Inferior parietal cortex (tissue), 1 donor: ENCODE data around the gene MLYCD.
A peak's percentile ranks its signal among the peaks of the same experiment; 100 is the strongest.

Experiments used
- DNase-seq: peaks from one replicate; pipeline ENCODE4 v3.0.0-alpha.2; 2016; ENCODE audit errors: extremely low spot score

Gene MLYCD

GRCh38 chr16:83954577-83955016, 55.7 kb downstream of the MLYCD start:
- DNase-seq, result no peak

GRCh38 chr16:83955218-83956130, 56.6 kb downstream of the MLYCD start:
- DNase-seq, result no peak

GRCh38 chr16:83956336-83957289, 57.7 kb downstream of the MLYCD start:
- peak; percentile 78 for DNase-seq

GRCh38 chr16:83957296-83957855, 58.5 kb downstream of the MLYCD start:
- no peak for DNase-seq

GRCh38 chr16:83958137-83958845, 59.4 kb downstream of the MLYCD start:
- no peak for DNase-seq

- DNase-seq, result no peak
Measured at GRCh38 chr16:83958846-83959565, 60.1 kb downstream of the MLYCD start.

- no peak for DNase-seq
Measured at GRCh38 chr16:83959656-83960434, 60.9 kb downstream of the MLYCD start.

- no peak for DNase-seq
Measured at GRCh38 chr16:83960521-83961249, 61.8 kb downstream of the MLYCD start.

- no peak for DNase-seq
Measured at GRCh38 chr16:83961591-83961990, 62.7 kb downstream of the MLYCD start.

- DNase-seq, result no peak
Measured at GRCh38 chr16:83963277-83964119, 64.6 kb downstream of the MLYCD start.

- no peak for DNase-seq
Measured at GRCh38 chr16:83964684-83965443, 65.9 kb downstream of the MLYCD start.

- DNase-seq, result no peak
Measured at GRCh38 chr16:83965444-83966152, 66.7 kb downstream of the MLYCD start.

- DNase-seq, result no peak
Measured at GRCh38 chr16:83966153-83966696, 67.3 kb downstream of the MLYCD start.

GRCh38 chr16:83967091-83967490, 68.2 kb downstream of the MLYCD start:
- DNase-seq, result no peak

- DNase-seq, result no peak
Measured at GRCh38 chr16:83967838-83968305, 69.0 kb downstream of the MLYCD start, which contains the start of gene NECAB2. Gene NECAB2 (plus strand): TSS chr16:83968244. CDS start chr16:83968649, 405 bp downstream.

GRCh38 chr16:83968306-83968851, 69.5 kb downstream of the MLYCD start:
- DNase-seq, result no peak
